GM21786 (cell line): ENCODE measurements around the gene SLC25A18.
A peak's percentile ranks its signal among the peaks of the same experiment; 100 is the strongest.
"Not testable (repeated sequence)": the region's sequence is repeated elsewhere in the genome, so short reads cannot be mapped to it uniquely, and the experiment has no call there.

Experiments
- ATAC-seq: cut with Tn5 transposase; IDR thresholded peaks from one replicate; pipeline ENCODE4 v1.9.1; 2021; ENCODE audit not compliant: unreplicated experiment

SLC25A18 gene

DNA sequence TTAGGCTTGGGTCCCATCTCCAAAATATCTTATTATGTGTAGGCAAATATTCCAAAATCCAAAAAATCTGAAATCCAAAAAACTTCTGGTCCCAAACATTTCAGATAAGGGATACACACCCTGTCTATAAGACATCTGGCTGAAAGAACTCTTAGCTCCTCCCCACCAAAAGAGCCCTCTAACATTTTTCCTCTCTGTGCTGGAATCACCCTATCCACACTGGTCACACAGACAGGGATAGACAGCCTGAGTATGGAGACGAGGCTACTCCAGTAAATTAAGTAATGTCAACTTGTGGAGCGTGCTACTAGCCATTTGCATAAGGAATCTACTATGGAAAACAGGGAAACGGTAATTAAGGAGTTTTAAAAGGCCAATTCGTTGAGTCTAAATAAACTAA, 40.4 kb downstream of the SLC25A18 start:
- ATAC-seq = no peak

GRCh38 chr22:17606496-17606895, 43.2 kb downstream of the SLC25A18 start:
- no peak for ATAC-seq

DNA sequence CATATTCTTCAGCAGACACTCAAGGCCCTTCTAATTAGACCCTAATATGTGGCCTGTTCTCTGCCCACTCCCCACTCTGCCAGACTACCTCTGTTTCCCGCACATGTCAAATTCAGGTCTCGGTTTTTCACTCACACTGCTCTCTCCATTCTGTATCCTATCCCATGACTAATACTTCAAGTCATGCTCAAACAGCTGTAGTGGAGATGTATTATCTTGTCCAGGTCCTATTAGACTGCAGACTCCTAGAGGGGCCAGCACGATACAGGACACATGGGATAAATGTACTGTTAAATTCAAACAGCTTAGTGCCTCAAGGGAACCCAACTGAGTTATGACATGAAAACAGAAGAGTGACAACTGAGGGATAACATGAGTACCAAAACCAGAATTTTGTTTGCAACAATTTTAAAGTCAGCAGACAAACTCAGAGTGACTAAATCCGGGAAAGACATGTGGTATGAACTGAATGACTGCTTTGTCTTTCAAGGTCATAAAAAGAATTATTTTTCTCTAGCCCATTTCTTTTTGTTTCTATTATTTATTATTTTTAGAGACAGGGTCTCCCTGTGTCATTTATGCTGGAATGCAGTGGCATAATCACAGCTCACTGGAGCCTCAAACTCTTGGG, 44.7 kb downstream of the SLC25A18 start:
- ATAC-seq = no peak

GRCh38 chr22:17612057-17612456, 48.8 kb downstream of the SLC25A18 start:
- no peak for ATAC-seq

DNA sequence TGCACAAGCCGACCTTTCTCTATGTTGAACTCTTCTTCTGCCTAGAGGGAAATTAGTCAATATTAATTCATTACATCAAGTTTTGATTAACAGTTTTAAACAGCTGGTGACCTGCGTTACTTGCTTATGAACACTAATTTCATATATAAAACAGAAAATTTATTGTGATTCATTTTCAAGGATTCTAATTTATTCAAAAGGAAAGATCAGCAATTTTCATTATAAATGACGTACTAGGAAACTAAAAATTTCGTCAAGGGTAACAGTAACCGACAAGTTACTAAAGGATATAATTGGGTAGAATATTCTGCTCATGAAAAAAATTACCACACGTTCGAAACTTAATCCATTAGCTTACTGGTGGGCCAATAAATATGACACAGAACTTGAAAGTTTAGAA, 50.0 kb downstream of the SLC25A18 start:
- no peak for ATAC-seq

DNA sequence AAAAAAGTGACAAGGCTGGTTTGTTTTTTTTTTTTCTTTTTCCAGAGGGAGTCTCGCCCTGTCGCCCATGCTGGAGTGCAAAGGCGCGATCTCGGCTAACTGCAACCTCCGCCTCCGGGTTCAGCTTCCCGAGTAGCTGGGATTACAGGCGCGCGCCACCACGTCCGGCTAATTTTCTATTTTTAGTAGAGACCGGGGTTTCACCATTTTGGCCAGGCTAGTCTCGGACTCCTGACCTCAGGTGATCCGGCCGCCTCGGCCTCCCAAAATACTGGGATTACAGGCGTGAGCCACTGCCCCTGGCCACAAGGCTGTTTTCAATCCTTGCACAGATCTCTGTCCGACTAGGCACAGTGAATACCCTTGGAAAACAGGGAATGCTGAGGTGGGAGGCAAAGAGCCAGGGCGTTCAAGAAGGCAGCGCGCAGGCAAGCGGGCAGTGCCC, 64.7 kb downstream of the SLC25A18 start:
- no peak for ATAC-seq

- peak; percentile 99 for ATAC-seq
These were observed 65.3 kb downstream of the SLC25A18 start, which contains the start of gene ATP6V1E1 for GRCh38 chr22:17628406-17629172. TSS of gene ATP6V1E1 (minus strand) at chr22:17628749. CDS start at chr22:17628635, 114 bp downstream.

DNA sequence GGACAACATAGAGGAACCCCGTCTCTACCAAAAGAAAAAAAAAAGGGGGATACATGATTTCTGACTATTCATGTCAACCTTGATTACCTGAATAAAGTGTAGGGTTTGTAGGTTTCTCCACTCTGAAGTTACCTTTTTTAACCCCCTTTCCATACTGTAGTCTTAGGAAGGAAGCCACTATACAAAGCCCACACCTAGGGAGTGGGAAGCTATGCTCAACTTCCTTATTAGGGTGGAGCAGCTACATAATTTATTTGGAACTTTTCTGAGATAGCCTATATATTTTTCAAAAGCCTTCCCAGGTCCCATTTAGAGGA, 65.8 kb downstream of the SLC25A18 start:
- no peak for ATAC-seq

DNA sequence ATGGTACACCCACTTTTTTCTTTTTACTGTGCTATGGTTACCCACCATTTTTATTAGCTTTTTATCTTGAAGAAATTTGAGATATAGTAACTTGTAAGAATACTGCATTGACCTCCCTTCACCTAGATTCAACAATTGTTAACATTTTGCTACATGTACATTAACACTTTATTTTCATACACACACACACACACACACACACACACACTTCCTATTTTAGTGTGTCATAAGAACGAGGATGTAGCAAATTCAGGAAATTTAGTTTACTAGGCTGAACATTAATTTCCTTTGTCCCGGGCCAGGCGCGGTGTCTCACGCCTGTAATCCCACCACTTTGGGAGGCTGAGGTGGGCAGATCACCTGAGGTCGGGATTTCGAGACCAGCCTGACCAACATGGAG, 66.3 kb downstream of the SLC25A18 start:
- no peak for ATAC-seq

DNA sequence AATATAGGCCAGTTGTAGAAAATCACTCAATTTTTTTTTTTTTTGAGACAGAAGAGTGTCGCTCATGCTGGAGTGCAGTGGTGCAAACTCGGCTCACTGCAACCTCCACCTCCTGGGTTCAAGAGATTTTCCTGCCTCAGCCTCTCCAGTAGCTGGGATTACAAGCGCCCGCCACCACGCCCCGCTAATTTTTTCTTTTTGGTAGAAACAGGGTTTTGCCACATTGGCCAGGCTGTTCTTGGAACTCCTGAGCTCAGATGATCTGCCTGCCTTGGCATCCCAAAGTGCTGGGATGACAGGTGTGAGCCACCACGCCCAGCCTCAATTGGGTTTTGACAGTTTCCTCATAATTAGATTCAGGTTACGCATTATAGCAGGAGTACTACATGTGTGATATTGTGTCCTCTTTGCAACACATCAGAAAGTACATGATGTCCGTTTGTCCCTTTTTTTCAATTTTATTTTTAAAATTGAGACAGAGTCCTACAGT, 67.8 kb downstream of the SLC25A18 start:
- ATAC-seq = no peak

DNA sequence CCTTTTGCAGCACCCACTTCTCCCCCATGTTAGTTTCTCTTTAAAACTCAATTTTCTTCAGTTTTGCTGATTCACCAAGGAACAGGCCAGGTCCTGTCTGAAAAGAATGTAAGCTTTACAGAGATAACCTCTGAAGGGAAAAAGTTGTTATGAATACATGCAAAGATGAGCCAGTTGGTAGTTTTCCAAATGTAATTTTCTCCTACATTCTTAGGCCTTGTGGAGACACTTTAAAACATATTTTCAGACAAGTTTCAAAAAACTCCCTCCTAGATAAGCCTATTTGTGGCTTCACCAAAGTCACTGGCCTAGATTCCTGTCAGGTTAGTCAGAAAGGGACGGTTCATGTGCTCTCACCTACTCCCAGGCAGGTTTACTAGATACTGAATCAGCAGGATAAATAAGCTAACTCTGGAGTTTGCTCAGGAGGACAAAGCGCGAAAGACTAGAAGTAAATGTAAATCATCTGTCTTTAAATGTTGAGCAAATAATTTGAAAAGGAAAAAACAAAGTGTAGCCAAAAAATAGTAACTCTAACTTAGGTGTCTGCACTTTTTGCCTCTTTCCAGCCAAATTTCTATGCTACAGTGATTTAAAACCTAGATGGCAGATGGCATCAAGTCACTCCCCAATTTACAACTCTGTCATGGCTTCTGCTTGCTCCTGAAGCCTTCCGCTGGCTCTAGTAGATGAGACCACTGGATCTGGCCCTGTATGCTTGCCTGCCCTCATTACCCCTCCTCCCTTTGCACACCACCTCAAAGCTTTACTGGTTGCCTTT, 70.1 kb downstream of the SLC25A18 start:
- ATAC-seq = no peak

DNA sequence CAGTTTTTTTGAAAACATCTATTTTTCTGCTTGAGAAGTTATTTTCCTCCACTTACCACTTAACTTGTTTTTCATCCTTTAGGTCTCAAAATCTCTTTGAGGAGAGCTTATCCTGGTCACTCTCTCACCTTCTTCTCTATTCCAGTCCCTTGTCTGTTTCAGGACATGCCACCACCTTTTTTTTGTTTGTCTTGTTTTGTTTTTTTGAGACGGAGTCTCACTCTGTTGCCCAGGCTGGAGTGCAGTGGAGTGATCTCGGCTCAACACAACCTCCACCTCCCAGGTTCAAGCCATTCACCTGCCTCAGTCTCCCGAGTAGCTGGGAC, 70.7 kb downstream of the SLC25A18 start:
- no peak for ATAC-seq

DNA sequence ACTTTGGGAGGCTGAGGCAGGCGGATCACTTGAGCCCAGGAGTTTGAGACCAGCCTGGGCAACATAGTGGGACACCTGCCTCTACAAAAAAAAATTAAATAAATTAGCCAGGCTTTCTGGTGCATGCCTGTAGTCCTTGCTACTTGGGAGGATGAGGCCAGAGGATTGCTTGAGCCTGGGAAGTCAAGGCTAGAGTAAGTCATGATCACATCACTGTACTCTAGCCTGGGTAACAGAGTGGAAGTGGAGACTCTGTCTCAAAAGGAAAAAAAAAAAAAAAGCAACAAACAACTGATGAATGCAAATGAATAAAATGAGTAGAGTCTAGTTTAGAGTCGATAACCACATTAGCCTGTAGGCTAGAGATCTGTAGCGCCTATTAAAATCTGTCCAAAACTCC, 71.4 kb downstream of the SLC25A18 start:
- ATAC-seq = no peak

- ATAC-seq = not testable (repeated sequence)
These were observed 73.6 kb downstream of the SLC25A18 start for GRCh38 chr22:17636850-17637249.

GRCh38 chr22:17637490-17638181, 74.3 kb downstream of the SLC25A18 start:
- ATAC-seq = no peak

DNA sequence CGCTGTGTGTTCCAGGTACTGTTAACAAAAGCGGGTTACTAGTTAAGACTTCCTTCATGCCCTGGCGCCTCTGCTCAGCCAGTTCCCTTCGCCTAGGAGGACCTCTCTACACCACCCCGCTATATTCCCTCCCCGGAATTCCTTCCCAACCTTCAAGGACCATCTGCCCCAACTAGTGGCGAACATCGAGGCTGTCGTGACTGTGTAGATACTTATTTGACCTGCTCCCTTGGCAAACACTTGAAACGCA, 74.8 kb downstream of the SLC25A18 start:
- peak; percentile 13 for ATAC-seq

DNA sequence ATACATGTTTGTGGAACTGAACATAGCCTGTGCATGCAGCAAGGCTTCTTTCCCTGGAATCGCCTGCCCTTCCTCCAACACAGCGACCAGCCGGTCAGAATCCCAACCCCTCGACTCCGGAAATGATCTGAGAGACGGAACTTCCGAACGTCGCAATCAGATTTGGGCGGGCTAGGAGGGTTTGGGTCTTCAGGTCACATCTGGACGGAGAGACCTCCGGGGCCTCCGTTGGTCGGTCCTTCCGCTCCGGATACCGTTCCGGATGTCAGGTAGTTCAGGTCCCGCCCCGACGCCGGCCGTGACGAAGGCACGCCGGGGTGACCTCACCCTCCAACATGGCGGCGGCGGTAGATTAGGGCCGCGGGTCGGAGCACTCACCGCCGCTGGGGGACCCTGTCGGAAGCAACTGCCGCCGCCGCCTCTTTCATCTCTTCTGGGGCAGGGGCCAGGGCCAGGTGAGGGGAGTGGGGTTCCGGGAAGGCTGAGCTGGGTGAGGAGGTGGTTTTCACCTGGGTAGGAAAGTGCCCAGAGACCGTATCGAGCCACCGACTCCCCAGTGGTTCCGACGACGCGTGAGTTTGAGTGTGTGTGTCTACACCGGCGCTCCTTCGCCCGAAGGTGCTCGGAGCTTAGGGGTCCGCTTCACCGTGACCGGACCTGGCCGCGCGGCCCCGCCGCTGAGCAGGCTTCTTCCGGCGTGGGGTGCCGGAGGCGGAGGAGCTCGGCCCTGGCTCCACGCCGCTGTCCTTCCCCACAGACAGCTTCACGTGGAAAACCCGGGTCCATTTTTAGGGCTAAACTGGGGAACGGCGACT, 75.3 kb downstream of the SLC25A18 start, which contains the start of gene BCL2L13:
Gene BCL2L13 (plus strand): TSS at position 326 of the 815 bp plus-strand sequence. CDS start 16,955 bp downstream, outside the sequence.
- ATAC-seq = peak; percentile 94

GRCh38 chr22:17639247-17639741, 76.0 kb downstream of the SLC25A18 start:
- ATAC-seq = no peak
